Calu3 (cell line): ENCODE data around the gene RNF26. TPM values are rescaled to one million over a fixed set of nuclear protein-coding genes. Genes with fewer than 3 reads are reported as not detected.

Source experiments
- BruUV-seq: library from RNA; stranded (reverse); fragments of 400-500 nt; replicated peaks from 2 replicates; lab custom pipeline; 2021; lab: Mats Ljungman, UMichigan
- CTCF ChIA-PET: fragments of 300-600 bp; sonication (Branson Sonifier 250); formaldehyde crosslinking; loops from one replicate; lab custom pipeline; 2022; ENCODE audit warnings: antibody characterized with exemption; lab: Charles Lee
- DNase-seq: peaks from one replicate; pipeline ENCODE4 v3.0.0; 2022
- H3K27ac Mint-ChIP-seq: one replicate; pipeline ENCODE4 v1.8.0; 2022; ENCODE audit warnings: mixed read lengths; ENCODE audit not compliant: unreplicated experiment
- H3K27me3 Mint-ChIP-seq: one replicate; pipeline ENCODE4 v1.8.0; 2022; ENCODE audit warnings: mixed read lengths; ENCODE audit not compliant: unreplicated experiment
- H3K36me3 Mint-ChIP-seq: one replicate; pipeline ENCODE4 v1.8.0; 2022; ENCODE audit warnings: mild to moderate bottlenecking, moderate library complexity, mixed read lengths; ENCODE audit not compliant: insufficient read depth, unreplicated experiment
- H3K4me1 Mint-ChIP-seq: one replicate; pipeline ENCODE4 v1.8.0; 2022; ENCODE audit warnings: mild to moderate bottlenecking, low read depth, mixed read lengths; ENCODE audit not compliant: unreplicated experiment
- H3K4me3 Mint-ChIP-seq: one replicate; pipeline ENCODE4 v1.8.0; 2022; ENCODE audit warnings: mild to moderate bottlenecking, low read depth, moderate library complexity, mixed read lengths; ENCODE audit not compliant: unreplicated experiment
- H3K9me3 Mint-ChIP-seq: one replicate; pipeline ENCODE4 v1.8.0; 2022; ENCODE audit warnings: low read depth, mixed read lengths; ENCODE audit not compliant: unreplicated experiment
- CTCF ChIP-seq: fragments of 200-600 bp; IDR thresholded peaks from one replicate; pipeline ENCODE4 v1.8.0; 2022; ENCODE audit warnings: antibody characterized with exemption; ENCODE audit not compliant: unreplicated experiment
- intact Hi-C: fragments of 100-400 bp; cut with micrococcal nuclease; formaldehyde crosslinking; loops from one replicate; pipeline ENCODE4 v1.10.0; 2022; ENCODE audit not compliant: unreplicated experiment
- total RNA-seq: library from RNA; stranded (reverse); gene quantifications from 2 replicates; pipeline ENCODE4 v1.2.3, GENCODE V29; 2022

The RNF26 gene
- total RNA-seq, 1 experiment from 2014 or later = 31.8 TPM

GRCh38 chr11:119290894-119291497 lies 43.3 kb upstream of the RNF26 start:
- no peaks in the 10 kb centered on the region for H3K9me3 Mint-ChIP-seq
- BruUV-seq = no TSS peak
- H3K27me3 Mint-ChIP-seq = no peaks in the 10 kb centered on the region
- H3K27ac Mint-ChIP-seq = no peak overlapping the region
- DNase-seq = no peak
- CTCF ChIA-PET = no interaction called here
- intact Hi-C loops = no loop called here
- H3K4me3 Mint-ChIP-seq = no peak overlapping the region
- no peak for TF ChIP-seq CTCF
- H3K36me3 Mint-ChIP-seq = no peaks in the 10 kb centered on the region
- no peaks in the 10 kb centered on the region for H3K4me1 Mint-ChIP-seq

GRCh38 chr11:119293461-119293860 lies 40.9 kb upstream of the RNF26 start:
- no peaks in the 10 kb centered on the region for H3K4me1 Mint-ChIP-seq
- intact Hi-C loops = no loop called here
- H3K27ac Mint-ChIP-seq = no peak overlapping the region
- H3K4me3 Mint-ChIP-seq = no peak overlapping the region
- H3K36me3 Mint-ChIP-seq = no peaks in the 10 kb centered on the region
- BruUV-seq = no TSS peak
- H3K9me3 Mint-ChIP-seq = no peaks in the 10 kb centered on the region
- no peak for DNase-seq
- H3K27me3 Mint-ChIP-seq = no peaks in the 10 kb centered on the region
- CTCF ChIA-PET = no interaction called here
- TF ChIP-seq CTCF = no peak

DNA sequence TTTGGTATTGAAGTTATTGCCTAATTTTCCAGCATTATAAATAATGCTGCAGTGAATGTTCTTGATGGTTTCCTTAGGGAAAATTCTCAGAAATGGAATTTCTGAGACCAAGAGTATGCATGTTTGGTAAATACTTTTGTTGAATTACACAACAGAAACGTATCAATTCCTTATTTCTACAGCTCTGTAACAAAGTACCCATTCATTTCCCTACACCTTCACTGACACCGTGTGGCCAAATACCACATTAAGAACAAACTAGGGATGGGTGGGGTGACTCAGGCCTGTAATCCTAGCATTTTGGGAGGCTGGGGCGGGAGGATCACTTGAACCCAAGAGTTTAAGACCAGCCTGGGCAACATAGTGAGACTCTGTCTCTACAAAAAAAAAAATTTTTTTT lies 39.1 kb upstream of the RNF26 start:
- CTCF ChIA-PET = interaction anchor here (0.6 to 1.2 kb wide), 3 partner anchors 22 to 193 kb away, joined by 3 to 7 read pairs (median 6); no protein-coding TSS in a partner anchor
- Mint-ChIP-seq H3K4me1 (no peaks in the 10 kb centered on the region), H3K27me3 (no peaks in the 10 kb centered on the region), H3K9me3 (no peaks in the 10 kb centered on the region), H3K27ac (no peak overlapping the region), H3K36me3 (no peaks in the 10 kb centered on the region), H3K4me3 (no peak overlapping the region)
- TF ChIP-seq CTCF = no peak
- no peak for DNase-seq
- no TSS peak for BruUV-seq
- intact Hi-C loops = no loop called here

DNA sequence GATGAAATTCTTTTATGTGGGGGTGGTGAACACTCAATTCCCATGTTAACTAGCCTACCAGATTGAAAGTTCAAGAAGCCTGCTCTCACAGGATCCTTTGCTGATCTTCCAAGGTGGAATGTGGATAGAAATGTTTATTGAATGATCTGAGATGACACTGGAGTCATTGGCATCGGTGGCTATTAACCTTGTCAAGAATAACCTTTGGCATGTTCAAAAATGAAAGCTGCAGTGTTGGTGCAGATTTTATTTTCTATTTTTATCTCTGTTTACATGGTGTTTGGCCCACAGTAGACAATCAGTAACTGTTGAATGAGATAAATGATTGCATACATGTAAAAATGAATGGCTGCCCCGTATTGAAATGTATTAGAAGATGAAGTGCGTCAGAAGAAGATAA lies 36.4 kb upstream of the RNF26 start:
- DNase-seq = no peak
- CTCF ChIA-PET = no interaction called here
- no TSS peak for BruUV-seq
- no peak for TF ChIP-seq CTCF
- peaks cover 5% of the 10 kb centered on the region for H3K36me3 Mint-ChIP-seq
- intact Hi-C loops = no loop called here
- H3K4me1 Mint-ChIP-seq = no peaks in the 10 kb centered on the region
- no peaks in the 10 kb centered on the region for H3K27me3 Mint-ChIP-seq
- H3K27ac Mint-ChIP-seq = no peak overlapping the region
- no peaks in the 10 kb centered on the region for H3K9me3 Mint-ChIP-seq
- H3K4me3 Mint-ChIP-seq = no peak overlapping the region
